KBM-7 (cell line): ENCODE measurements around the gene TPPP3.

ENCODE experiments used
- DNase-seq: peaks from one replicate; pipeline ENCODE4 v3.0.0-alpha.2; 2015
- in situ Hi-C: fragments of 300-500 bp; cut with MboI; formaldehyde crosslinking; loops from 2 replicates; pipeline ENCODE4 v1.14.3; 2020; ENCODE audit warnings: low sequenced_read_pairs, low pct_unique_long_range_greater_than_20kb, mixed read lengths

Gene TPPP3

DNA sequence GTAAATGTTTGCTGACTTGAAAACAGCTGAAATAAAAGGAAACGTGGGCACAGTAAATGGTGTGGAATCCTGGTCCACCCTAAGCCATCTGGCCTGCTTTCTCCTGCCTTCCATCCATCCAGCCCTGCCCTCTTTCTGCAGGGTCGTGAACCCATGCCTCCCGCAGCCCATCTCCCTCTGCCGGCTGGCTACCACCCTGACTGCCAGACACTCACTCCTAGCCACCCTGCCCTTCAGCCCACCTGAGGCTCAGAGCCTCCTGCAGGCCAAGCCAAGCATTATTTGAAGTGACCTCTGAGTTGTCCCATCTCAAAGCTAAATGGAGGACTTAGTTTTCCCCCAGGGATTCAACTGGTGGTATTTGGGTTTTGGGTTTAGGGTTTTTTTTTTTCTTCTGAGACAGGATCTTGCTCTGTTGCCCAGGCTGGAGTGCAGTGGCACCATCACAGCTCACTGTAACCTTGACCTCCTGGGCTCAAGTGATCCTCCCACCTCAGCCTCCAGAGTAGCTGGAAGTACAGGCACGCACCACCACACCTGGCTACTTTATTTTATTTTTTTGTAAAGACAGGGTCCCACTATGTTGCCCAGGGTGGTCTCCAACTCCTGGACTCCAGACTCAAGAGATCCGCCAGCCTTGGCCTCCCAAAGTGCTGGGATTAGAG lies 14.6 kb upstream of the TPPP3 start:
- in situ Hi-C loops = no loop called here
- no peak for DNase-seq

DNA sequence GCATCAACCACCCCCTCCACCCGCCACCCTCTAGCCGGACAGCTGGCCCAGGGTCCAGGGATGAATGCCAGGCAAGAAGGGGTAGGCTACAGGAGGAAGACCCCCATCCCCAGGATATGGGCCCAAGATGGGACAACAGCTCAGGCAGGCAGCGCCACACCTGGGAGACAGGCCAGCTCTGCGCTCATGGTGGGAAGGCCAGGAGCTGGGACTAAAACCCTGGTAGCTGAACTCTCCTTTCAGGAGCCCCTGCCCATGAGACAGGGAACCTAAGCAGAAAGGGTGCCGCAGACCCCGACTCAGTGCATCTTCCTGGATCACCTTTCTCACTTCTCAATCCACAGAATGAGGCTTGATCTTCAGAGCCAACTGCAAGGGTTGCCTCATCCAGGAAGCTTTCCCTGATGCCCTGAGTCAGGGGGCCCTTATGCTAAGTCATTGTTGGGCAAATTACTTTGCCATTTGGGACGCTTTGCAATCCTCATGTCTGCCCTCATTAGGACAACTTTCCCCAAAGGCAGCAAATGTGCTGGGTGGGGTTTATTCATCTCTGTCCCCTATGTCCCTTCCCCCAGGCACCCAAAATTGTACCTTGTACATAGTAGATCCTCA lies 14.0 kb upstream of the TPPP3 start:
- DNase-seq = no peak
- in situ Hi-C loops = no loop called here

DNA sequence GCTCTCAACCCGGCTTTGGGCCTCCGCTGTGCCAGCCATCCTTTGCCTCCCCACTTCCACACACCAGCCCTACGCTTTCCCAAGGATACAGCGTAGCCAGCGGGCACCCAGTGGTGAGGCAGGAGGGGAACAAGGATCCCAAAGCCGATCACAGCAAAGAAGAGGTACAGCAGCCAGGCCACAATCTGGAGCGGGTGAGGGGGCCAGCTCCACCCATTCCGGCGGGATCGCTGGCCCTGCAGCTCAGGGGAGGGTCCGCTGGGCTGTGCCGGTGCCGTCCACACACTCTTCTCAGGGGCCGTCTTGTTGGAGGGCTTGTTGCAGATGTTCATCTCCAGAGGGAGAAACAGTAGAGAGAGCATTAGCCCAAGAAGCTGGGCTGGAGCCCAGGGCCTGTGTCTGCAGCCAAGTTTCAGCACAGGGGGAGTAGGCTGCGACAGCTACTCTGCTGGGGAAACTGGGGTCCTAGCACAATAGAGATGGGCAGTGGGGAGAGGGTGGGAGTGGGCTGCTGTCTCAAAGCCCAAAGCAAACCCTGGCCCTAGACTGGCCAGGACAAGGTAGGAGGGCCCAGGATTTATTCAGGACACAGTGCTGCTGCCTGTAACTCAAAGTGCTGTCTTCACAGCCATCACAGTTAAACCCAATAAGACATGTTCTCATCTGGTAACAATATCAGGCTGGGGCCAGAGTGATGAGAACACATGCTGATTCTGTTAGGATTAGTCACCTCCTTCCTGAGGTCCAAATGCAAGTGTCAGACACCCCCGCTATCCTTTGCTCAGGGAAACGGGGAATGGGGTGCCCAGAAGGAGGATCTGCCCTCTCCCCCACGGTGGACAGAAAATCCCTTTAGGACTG lies 13.0 kb upstream of the TPPP3 start:
- no peak for DNase-seq
- in situ Hi-C loops = no loop called here

DNA sequence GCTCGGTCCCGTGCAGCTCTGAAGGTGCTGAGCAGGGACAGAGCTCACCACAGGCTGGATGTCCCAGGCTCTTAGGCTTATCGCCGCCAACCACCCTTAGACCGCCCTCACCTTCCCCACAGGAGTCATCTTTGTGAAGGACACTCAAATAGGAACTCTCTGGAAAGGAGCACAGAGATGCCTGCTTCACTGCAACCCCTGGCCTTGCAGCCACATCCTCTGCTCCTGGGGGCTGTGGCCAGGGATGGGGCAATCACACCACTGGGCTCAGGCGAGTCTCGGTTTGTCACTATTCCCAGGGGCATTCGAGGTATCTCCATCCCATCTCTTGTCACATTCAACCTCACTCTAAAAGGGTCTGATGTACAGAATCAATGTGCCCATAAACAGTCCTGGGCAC lies 12.0 kb upstream of the TPPP3 start:
- in situ Hi-C loops = no loop called here
- DNase-seq = no peak

GRCh38 chr16:67404740-67405226 lies 11.5 kb upstream of the TPPP3 start:
- in situ Hi-C loops = no loop called here
- DNase-seq = no peak

- DNase-seq = no peak
- in situ Hi-C loops = no loop called here
Measured at GRCh38 chr16:67403976-67404555, 10.8 kb upstream of the TPPP3 start.

- in situ Hi-C loops = no loop called here
- no peak for DNase-seq
Measured at GRCh38 chr16:67400901-67401300, 7.6 kb upstream of the TPPP3 start.

DNA sequence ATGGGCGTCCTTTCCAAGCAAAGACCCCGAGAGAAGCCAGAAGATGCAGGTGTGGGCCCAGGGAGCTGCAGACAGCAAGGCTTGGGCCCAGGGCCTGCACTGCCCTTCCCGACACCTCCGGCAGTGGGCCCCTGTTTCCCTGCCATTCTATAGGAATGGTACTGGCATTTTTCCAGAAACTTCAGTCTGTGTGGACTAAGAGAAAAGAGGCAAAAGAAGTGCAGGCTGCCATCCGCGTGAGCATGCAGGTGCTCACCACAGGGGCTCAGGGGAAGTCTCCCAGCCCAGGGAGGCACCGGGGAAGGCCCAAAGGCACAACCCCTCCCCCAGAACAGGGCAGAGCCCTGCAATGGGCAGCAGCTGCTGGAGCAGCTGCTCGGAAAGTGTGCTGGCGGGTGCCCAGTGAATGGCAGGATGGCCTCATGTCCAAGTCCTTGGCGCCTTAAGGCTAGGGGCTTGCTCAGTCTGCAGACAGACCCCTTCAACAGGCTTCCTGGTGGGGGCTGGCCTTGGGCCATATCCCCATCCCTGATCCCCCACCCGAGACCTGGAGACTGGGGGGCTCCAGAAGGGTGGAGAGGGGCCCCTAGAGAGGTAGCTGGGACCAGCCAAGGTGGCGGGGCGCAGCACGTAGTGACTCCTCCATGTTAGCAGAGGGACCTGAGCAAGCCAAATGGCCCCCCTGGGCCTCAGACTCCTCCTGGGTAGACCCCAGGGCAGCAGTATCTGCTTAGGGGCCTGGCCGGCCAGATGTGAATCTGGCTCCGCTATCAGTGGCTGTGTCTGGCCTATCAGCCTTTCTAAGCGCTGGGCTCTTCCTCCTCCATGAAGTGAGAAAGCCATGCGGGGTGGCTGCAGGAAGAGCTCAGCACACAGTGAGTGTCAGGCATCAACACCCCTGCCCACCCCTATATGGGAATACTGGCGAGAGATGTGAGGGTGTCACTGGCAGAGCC lies 6.7 kb upstream of the TPPP3 start:
- in situ Hi-C loops = no loop called here
- no peak for DNase-seq

DNA sequence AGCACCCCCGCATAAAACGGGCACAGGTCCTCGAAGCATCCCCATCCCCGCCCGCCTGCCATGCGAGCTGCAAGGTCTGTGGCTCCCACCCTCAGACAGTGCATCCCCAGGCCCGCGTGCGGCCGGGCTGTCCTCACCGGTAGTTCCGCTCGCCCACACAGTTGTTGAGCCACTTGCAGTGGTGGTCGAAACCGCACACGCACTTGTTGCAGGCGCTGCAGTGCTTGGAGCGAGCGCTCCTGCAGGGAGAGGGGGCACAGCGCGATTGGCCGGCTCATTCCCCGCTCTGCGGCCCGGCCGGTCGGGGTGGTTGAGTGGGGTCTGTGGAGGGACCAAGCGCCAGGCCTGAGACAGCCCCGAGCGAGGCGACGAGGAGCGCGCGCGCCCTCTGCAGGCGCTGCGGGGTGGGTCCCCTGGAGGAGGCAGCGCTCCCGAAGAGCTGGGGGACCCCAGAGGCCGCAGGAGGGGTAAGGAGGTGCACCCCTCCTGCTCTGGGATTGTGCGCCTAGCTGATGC lies 6.0 kb upstream of the TPPP3 start:
- in situ Hi-C loops = no loop called here
- DNase-seq = peak; percentile 44

DNA sequence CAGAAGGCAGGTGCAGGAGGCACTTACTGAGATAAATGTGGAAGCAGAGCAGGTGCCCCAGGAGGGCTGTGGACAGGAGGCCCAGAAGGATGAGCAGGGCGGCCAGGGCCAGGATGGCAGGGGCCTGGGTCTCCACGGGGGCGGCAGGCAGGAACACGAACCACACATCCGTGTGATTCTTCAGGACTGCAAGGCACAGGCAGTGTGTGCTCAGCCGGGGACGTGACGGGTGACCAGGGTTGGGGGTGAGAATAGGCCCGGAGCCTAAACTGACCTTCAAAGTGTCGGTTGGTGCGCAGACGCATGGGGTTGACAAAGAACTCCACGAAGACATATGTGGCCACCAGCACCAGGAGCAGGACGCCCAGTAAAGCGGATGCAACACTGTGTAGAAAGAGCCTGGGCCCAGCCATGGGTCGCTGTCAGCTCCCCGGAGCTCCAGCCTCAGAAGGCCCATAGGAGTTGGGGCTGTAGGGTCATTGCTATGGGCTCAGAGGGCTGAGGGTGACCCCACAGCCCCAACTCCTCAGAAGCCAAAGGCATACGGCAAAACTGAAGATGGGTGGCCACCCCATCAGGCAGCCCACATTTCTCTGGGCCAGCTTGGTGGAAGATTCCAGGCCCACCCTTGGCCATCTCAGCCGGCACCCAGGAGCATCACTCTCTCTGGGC lies 5.4 kb upstream of the TPPP3 start:
- in situ Hi-C loops = no loop called here
- DNase-seq = no peak

GRCh38 chr16:67397812-67398545 lies 4.7 kb upstream of the TPPP3 start:
- no peak for DNase-seq
- in situ Hi-C loops = no loop called here

DNA sequence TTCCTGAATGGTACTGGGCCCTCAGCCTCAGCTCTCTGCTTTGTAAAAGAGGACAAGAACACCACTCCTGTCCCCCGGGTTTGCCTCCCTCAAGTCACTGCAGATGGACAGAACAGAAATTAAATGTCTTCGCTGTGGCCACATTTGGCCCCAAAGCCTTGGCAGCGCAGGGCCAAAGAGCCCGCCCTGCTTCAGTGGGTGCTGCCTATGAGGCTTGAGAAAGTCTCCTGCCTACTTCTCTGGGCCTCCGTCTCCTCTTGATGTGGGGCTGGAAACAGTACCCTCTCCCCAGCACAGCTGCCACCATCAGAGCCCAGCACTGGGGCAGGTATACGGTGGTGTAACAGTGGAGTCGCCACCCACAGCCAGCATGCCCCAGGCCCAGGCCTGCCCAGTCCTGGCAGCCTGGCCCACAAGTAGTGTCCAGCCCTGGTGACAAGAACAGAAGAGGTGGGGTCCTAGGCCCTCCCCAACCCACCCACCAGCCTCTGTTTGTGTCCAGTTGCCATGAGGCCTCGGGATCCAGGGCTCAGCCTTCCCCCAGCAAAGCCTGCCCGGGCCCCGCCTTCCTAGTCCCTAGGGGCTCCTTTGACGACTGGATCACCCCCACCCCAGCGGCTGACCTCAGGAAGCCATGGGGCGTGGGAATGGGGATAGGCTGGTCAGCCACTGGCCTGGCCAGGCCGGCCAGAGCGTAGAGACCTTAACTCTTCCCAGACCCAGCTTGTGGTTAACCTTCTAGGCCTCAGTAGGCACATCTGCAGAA lies 3.9 kb upstream of the TPPP3 start:
- in situ Hi-C loops = no loop called here
- no peak for DNase-seq

- DNase-seq = no peak
- in situ Hi-C loops = no loop called here
Measured at GRCh38 chr16:67396159-67397035, 3.1 kb upstream of the TPPP3 start.

GRCh38 chr16:67395458-67396158 lies 2.3 kb upstream of the TPPP3 start:
- DNase-seq = no peak
- in situ Hi-C loops = no loop called here

GRCh38 chr16:67395105-67395457 lies 1.8 kb upstream of the TPPP3 start:
- no peak for DNase-seq

More at GRCh38 chr16:67395105-67395457, 1.8 kb upstream of the TPPP3 start:
- in situ Hi-C loops = no loop called here
